GM21576 (cell line): Measurements from ENCODE around the gene PANK2.
A peak's percentile ranks its signal among the peaks of the same experiment; 100 is the strongest.
"Not testable (repeated sequence)": the region's sequence is repeated elsewhere in the genome, so short reads cannot be mapped to it uniquely, and the experiment has no call there.

Experiments
- ATAC-seq: cut with Tn5 transposase; IDR thresholded peaks from one replicate; pipeline ENCODE4 v1.9.1; 2021; ENCODE audit warnings: mild to moderate bottlenecking, moderate library complexity; ENCODE audit not compliant: unreplicated experiment

PANK2 gene

DNA sequence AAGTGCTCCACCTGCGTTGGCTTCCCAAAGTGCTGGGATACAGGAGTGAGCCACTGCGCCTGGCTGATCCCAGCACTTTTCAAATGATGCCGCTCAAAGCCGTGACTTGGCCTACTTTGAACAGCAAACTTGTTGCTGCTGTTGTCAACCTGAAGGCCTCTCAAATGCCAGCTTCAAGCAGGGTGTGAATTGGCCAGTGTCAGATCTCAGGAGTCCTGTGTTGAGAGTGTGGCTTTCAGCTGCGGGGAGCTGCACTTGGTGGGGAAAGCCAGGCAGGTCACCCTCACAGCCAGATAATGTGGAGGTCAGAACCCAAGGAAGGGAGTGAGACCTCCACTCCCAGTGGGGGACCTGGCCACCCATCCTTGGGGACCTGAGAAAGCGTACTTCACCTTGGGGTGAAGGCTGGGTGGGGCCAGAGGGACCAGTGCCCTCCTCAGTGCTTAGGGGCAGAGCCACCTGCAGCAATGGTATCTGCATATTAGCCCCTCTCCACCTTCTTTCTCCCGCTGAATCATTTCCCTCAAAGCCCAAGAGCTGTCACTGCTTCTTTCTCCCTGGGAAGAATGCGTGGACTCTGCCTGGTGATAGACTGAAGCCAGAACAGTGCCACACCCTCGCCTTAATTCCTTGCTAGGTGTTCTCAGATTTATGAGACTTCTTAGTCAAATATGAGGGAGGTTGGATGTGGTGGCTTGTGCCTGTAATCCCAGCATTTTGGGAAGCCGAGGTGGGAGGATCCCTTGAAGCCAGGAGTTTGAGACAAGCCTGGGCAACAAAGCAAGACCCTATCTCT, 19.1 kb upstream of the PANK2 start:
- no peak for ATAC-seq

DNA sequence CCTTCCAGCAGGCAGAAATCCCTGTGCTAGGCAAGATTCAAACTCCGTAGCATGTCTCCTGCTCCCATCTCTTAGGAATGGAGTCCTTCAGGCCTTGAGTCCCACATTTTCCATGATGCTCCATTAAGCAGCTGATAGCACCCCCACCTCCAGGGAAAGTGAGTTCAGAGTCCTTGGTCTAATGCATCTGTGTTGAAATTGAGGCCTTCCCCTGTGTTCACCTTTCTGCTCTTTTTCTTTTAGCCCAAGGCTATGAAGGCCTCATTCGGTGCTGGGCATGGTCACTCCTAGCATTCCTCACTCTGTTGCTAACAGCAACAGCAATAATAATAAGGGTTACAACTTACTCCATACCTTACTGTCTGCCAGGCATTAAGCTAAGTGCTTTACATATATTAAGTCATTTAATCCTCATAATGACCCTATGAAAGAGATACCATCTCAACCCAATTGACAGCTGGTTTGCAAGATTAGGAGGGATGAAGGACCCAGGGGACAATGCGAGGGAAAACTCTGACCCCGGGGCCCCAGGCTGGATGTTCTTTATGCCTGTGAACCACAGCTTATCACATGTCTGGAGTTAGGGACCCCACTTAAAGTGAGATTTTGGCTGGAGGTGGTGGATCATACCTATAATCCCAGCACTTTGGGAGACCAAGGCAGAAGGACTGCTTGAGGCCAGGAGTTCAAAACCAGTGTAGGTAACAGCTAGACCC, 17.5 kb upstream of the PANK2 start:
- no peak for ATAC-seq

DNA sequence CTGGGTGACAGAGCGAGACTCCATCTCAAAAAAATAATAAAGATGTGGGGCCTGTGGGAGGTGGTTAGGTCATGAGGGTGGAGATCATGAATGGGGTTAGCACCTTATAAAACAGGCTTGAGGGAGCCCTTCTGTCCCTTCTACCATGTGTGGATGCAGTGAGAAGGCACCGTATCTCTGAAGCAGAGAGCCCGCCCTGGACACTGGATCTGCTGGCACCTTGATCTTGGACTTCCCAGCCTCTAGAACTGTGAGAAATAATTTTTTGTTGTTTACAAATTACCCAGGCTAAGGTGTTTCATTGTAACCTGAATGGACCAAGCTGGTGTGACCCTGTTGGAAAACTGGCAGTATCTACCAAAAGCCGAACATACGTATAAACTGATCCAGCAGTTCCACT, 15.7 kb upstream of the PANK2 start:
- ATAC-seq, result no peak

DNA sequence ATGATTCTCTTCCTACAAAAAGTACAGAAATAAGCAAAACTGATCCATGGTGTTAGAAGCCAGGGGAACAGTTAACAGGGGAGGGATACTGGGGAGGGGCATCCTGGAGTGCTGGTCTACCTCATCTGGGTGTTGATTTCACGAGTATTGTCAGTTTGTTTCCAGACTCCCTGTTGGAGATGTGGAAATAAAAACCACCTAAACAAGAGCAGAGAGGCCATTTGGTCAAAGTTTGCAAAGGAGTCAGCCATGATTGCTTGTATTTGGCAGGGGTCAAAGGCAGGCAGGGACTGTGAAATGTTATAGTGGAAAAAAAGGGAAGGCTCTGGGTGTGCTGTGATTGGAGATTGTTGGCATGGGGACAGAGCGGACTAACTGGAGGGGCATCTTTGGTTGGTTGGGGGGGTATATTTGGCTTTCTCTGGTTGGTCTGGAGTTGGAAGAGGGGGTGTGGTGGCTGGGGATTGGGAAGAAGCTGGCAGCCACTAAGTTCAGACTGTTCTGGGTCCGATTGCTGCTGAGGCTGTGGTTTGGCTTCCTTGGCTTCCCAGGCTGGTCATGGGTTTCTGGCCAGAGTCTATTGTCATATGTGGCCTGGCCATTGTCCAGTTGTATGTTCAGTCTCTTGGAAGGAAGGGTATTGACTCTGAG, 14.9 kb upstream of the PANK2 start:
- no peak for ATAC-seq

DNA sequence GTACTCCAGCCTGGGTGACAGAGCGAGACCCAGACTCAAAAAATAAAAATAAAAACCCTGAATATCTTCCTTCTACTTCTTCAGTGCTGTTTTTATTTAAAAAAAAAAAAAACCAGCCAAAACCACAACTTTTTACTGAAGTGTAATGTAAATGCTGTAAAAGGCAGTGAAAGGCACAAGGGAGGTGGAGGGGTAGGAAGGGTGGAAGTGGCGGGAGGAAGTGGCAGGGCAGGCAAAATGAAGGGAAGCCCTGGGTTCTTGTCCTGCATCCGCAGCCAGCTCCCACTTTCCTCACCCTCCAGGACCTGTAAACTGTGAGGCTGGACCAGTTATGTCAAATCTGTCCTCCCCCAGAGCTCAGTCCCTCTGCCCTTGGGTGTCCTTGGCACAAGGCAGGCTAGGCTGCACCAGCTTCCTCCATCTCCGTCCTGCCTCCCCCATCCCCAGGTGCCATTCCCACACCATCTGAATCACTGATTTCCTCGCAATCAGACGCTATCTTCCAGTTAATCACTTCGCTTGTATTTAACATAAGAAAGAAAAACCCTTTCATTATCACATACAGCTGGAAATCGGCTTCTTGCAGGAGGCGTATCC, 13.7 kb upstream of the PANK2 start:
- no peak for ATAC-seq

DNA sequence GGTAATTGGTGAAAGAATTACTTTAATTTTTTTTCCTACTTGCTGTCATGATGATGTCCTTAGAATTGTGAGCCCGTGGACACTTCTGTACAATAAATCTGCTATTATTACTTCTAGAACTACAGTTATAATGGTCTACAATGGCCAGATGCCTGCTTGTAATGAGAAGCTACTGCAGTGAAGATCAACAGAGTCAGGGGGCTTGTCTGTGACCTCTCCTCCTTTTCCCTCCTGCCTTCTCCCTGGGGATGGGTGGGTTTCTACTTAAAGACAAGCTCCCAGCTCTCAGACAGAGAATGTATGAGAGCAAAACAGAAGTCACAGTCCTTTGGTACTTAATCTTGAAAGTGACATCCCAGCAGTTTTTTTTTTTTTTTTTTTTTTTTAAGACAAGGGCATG, 13.2 kb upstream of the PANK2 start:
- ATAC-seq, result no peak

DNA sequence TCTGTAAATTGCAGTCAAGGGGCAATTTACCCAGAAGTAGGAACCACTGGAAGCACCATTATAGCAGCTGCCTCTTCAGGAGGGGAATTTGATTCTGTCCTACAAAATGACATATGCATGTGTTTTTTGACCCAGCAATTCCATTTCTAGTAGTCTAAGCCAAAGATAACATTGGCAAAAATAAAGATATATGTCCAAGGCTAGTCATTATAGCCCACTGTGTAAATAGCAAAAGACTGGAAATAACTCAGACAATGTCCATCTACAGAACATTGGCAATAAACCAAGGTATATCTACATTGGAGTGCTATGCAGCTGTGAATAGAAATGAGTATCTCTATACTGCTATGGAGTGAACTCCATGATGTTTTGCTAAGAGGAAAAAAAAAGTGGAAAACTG, 12.5 kb upstream of the PANK2 start:
- ATAC-seq, result no peak

DNA sequence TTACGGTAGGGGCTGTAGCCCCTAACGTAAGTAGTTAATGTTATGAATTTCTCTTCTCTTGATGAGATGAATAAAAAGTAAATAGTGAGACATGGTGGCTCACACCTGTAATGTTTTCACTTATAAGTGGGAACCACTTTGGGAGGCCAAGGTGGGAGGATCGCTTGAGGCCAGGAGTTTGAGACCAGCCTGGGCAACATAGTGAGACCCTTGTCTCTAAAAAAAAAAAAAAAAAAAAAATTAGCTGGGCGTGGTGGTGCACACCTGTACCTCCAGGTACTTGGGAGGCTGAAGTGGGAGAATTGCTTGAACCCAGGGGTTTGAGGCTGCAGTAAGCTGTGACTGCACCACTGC, 10.3 kb upstream of the PANK2 start:
- not testable (repeated sequence) for ATAC-seq

DNA sequence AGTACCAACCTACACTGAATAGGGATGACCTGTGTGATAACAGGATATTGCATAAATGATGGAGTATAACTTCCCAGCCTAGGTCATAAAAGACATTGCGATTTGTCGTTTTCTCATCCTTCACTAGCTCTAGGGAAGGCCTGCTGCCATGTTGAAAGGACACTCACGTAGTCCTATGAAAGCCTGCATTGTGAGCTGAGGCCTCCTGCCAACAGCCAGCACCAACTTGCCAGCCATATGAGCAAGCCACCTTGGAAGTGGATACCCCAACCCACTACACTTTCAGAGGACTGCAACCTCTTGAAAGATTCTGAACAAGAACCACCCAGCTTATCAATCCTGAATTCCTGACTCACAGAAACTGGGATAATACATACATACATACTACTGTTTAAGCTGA, 3.5 kb upstream of the PANK2 start:
- no peak for ATAC-seq

DNA sequence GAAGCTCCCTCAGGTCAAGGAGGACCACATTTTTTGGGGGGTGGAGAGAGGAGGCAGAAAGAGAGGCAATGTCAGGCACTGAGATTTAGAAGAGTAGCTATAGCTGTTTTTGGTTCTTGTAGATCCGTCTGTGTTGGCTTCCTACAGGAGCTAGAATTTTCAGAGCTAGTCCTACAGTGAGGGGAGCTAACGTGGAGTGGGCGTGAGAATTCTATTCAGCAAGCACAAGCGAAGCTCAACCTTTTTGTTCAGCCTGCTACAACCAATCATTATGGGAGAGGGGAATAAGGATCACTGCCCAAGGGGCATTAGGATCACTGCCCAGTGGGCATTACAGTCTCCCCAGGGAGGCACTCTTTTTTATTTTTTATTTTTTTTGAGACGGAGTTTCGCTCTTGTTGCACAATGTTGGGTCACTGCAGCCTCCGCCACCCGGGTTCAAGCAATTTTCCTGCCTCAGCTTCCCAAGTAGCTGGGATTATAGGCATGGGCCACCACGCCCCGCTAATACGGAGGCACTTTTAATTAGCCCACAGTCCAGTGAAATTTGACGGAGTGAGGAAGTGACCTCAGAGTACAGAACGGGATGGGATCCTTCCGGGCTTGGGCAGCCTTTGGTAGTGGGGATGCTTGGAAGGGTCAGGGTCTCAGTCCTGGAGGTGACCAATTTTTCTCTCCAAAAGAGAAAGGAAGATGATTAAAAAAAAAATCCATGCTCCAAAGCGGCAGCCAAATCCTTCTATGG, 1.1 kb upstream of the PANK2 start:
- no peak for ATAC-seq

DNA sequence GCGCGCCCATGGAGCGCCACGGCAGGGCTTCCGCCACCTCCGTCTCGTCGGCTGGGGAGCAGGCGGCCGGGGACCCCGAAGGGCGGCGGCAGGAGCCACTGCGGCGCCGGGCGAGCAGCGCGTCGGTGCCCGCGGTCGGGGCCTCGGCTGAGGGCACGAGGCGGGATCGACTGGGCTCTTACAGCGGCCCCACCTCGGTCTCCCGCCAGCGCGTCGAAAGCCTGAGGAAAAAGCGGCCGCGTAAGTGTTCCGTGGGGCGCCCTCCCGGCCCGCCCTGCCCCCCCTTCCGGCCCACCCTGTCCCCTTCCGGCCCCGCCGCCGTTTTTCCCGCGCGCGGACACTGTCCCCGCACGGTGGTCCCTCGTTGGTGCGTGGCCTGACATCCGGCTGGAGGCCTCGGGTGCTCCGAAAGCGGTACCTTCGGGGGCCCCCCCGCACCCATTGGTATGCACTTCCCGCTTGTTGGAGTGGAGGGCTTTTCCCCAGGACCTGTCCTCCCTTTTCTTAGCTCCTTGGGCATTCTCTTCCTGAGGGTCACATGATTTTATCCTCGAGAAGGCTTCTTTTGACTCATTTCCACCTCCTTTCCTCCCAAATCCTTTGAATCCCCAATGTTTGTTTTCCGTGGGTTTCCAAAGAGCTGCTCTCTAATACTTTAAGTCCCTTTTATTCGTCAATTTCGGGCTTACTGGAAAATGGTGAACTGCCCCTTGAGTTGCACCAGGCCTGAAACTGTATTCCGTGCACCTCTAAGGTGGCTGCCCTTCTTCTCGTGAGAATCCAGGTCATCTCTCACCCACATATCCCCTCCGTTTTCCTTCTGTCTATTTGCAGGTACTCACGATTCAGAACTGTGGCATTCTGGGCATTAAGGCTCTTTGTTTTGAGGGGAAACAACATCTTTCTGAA, 556 bp downstream of the PANK2 start:
- ATAC-seq, result peak; percentile 20

DNA sequence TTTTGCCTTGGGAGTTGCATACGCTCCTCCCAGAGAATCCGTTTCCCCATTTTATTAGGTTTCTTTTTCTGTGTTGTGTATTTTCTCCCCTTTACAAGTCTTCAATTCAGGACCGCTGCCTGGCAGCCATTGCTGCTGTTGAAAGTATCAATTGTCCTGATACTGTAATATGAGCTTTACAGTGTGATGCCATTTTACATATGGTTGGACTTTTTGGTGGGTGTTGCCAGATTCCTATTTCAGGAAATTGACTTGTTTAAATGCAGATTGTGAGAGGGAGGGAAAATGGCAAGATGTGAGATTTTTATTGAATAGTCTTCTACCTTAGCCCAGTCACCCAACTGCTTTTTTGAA, 1.2 kb downstream of the PANK2 start:
- ATAC-seq, result no peak

DNA sequence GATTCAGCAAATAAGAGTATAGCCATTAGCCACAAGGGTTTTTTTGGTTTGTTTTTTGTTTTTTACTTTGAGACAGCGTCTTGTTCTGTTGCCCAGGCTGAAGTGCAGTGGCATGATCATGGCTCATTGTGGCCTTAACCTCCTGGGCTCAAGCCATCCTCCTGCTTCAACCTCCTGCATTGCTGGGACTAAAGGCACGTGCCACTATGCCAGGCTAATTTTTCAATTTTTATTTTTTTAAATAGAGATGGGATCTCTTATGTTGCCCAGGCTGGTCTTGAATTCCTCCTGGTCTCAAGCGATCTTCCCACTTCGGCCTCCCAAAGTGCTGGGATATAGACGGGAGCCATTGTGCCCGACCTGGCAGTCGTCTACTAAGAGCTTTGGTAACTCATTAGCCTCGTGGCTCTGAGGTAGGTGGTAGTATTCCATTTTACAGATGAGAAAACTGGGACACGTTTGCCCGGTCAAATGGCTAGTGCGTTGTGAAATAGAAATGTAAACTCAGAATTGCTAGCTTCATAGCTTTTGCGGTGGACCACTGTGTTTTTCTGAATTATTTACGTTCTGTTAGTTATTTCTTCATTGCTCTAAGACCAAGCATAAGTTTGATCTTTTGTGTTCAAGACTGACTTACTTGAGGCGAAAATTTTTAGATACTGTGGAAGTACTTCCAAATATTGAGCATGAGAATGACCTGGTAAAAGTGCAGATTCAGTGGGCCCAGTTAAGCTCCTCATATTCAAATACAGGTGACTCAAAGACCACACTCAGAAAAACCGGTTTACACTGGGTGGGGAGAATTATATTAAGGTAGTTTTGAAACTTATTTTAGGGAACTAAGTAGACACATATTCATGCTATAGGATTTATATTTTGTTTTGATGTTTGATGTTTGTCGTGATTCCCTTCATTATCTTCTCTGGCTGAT, 2.1 kb downstream of the PANK2 start:
- ATAC-seq, result no peak

DNA sequence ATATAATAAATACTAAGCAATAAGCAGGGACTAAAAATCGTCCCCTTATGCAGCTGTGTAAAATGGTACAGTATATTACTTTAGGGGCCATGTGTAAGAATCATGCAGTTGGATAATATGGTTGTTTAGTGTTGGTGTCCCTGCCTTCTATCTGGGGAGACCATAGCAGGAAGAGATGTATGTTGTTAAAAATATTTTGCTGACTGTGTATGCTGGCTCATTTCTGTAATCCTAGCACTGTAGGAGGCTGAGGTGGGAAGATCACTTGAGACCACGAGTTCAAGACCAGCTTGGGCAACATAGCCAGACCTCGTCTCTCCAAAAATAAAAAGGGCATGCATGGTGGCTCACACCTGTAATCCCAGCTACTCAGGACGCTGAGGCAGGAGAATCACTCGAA, 5.6 kb downstream of the PANK2 start:
- no peak for ATAC-seq

DNA sequence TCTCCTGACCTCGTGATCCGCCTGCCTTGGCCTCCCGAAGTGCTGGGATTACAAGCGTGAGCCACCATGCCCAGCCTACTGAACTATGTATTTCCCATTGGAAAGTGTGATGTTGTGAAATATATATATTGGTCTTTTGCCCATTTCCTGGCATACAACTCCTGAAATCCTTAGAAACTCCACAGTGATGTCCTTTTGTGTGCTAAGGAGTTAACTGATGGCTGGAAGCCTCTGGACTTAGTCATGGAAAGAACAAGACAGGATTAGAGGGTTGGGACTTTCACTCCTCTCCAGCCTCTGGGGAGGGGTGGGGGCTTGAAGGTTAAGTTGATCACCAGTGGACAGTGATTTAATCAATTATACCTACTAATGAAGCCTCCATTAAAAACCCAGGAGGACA, 7.1 kb downstream of the PANK2 start:
- ATAC-seq, result no peak

DNA sequence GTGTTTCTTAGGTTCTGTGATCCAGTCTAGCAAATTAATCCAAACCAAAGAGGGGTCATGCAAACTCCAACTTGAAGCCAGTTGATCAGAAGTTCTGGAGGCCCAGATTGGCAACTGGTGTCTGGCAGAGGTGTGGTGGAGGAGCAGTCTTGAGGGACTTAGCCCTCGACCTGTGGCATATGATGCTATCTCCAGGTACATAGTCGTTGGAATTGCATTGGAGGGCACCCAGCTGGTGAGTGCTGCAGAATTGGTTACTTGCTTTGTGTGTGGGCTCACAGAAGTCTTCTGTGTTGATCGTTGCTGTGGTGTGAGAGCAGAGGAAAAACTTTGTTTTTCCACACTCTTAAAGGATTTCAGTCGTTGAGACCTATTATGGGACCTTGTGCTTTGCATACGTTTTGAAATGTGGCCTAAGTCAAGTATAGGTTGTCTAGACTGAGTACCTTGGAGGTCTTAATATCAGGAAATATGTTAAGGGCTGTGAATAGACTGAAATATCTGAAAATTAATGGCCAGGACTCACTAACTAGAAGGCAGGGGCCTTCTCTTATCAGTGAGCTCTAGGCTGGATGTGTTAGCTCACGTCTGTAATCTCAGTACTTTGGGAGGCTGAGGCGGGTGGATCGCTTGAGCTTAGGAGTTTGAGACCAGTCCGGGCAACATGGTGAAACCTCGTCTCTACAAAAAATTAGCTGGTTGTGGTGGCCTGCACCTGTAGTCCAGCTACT, 7.8 kb downstream of the PANK2 start:
- ATAC-seq, result no peak

DNA sequence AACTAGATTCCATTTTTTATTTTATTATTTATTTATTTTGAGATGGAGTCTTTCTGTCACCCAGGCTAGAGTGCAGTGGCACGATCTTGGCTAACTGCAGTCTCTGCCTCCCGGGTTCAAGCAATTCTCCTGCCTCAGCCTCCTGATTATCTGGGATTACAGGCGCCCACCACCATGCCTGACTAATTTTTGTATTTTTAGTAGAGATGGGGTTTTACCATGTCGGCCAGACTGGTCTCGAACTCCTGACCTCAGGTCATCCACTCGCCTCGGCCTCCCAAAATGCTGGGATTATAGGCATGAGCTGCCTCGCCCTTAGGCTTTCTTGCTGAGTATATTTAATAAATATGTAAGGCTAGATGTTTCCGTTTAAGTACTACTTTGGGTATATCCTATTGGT, 9.0 kb downstream of the PANK2 start:
- not testable (repeated sequence) for ATAC-seq

DNA sequence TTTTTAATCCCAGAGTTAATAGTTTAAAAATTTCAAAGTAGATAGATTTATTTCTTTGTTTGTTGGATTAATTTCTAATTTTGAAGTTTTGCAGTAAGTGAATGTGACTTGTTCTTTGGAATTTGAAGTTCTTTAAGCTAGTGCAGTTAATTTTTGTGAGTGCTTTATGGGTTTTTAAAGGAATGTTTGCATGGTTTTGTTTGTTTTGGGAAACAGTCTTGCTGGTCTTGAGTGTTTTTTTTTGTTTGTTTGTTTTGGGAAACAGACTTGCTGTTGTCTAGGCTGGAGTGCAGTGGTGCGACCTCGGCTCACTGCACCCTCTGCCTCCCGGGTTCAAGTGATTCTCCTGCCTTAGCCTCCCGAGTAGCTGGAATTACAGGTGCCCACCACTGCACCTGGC, 9.5 kb downstream of the PANK2 start:
- ATAC-seq, result no peak
